GM18526 (cell line): ENCODE results near the gene COA7.

Experiments used
- POLR2A ChIP-seq: IDR thresholded peaks from 3 replicates; pipeline ENCODE4 v1.6.1; 2011; ENCODE audit not compliant: insufficient read length; ENCODE audit errors: extremely low read depth

Gene COA7

DNA sequence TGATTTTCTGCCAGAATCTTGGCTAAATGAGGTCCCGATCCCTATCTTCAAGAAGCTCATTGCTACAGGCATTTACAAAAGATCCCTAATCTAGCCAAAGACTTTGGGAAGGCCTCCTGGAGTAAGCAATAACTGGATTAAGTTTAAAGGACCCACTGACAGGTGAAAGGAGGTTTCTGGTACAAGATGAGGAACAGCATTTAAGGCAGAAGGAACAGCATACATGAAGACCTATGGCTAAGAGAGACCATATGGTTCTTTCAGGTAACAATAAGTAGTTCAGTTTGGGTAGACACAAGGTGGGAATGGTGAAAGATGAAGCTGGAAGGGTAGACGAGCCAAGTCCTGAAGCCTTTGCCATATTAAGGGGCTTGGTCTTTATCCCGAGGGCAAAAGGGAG is 37.3 kb downstream of the COA7 start:
- no peak for TF ChIP-seq POLR2A

GRCh38 chr1:52659851-52660596 is 38.1 kb downstream of the COA7 start:
- no peak for TF ChIP-seq POLR2A

DNA sequence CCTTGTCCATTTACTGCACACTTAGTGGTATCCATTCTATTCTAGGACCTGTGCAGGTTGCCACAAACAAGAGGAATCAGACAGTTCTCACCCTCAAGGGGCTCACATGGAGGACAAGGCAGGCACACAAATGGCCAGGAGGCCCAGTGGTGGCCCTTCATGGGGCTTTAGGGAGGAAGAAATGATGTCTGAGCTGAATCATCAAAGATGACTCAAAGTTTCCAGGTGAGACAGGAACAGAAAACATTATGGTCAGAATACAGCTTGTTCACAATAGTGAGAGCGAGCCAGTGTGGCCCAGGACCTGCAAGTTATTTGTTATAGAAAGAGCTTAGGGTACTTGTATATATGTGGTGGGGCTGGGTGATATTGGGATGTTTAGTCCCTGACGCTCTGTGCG is 38.8 kb downstream of the COA7 start:
- TF ChIP-seq POLR2A, result no peak

DNA sequence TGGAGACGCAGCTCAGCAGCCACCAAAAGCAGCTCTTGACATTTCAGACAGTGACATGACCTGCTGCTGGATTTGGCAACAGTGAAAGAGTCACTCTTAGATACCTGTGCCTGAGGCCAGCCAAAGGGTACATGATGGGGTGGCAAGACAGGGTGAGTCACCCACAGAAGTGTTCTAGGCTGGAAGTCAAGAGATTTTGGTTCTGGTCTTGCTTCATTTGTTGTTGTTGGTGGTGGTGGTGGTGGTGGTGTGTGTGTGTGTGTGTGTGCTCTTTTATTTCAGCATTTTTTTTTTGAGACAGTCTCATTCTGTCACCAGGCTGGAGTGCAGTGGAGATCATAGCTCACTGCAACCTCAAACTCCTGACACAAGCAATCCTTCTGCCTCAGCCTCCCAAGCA is 39.4 kb downstream of the COA7 start:
- no peak for TF ChIP-seq POLR2A

DNA sequence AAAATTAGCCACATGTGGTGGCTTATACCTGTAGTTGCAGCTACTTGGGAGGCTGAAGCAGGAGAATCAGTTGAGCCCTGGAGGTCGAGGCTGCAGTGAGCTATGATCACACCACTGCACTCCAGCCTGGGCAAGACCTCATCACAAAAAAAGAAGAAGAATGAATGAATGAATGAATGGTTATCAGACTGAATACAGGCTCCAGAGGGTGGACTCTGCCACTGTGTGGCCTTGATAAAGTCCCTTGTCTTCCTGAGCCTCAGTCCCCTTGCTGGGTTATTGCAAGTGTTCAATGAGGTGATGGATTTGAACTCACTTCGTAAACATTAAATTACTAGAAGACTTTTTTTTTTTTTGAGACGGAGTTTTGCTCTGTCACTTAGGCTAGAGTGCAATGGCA is 40.4 kb downstream of the COA7 start:
- TF ChIP-seq POLR2A, result no peak

DNA sequence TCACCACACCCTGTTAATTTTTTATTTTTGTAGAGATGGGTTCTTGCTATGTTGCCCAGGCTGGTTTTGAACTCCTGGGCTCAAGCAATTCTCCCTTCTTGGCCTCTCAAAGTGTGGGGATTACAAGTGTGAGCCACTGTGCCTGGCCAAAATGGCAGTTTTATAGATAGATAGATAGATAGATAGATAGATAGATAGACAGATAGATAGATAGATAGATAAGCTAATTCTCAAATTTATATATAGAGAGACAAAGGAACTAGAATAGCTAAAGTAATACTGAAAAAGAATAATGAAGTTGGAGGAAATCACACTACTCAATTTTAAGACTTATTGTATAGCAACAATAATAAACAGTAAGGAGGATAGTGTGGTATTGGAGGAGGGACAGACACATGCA is 44.1 kb downstream of the COA7 start:
- no peak for TF ChIP-seq POLR2A

DNA sequence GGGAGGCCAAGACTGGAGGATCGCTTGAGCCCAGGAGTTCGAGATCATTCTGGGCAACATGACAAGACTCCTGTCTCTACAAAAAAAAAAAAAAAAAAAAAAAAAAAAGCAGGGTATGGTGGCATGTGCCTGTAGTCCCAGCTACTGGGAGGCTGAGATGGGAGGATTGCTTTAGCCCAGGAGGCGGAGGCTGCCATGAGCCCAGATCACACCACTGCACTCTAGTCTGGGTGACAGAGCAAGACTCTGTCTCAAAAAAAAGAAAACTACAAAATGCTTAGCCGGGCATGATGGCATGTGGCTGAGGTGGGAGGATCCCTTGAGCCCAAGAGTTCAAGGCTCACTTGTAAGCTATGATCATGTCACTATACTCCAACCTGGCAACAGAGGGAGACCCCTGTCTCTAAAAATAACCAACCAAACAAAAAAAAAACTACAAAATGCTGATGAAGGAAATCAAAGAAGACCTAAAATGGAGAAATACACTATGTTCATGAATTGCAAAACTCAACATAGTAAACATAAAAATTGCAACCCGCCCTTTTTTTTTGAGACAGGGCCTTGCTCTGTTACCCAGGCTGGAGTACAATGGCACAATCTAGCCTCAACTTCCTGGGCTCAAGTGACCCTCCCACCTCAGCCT is 44.8 kb downstream of the COA7 start:
- TF ChIP-seq POLR2A, result no peak

GRCh38 chr1:52651904-52652303 is 46.2 kb downstream of the COA7 start:
- no peak for TF ChIP-seq POLR2A

DNA sequence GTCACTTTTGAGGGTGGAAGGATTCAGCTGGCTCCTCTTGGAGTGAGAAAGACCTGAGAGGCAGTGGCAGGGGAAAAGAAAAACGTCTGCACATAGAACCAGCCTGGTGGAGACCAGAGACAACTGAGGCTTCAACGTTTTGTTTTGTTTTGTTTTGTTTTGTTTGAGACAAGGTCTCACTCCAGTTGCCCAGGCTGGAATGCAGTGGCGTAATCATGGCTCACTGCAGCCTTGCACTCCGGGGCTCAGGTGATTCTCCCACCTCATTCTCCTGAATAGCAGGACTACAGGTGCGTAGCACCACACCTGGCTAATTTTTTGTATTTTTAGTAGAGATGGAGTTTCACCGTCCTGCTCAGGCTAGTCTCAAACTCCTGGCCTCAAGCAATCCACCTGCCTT is 52.9 kb downstream of the COA7 start:
- TF ChIP-seq POLR2A, result no peak

DNA sequence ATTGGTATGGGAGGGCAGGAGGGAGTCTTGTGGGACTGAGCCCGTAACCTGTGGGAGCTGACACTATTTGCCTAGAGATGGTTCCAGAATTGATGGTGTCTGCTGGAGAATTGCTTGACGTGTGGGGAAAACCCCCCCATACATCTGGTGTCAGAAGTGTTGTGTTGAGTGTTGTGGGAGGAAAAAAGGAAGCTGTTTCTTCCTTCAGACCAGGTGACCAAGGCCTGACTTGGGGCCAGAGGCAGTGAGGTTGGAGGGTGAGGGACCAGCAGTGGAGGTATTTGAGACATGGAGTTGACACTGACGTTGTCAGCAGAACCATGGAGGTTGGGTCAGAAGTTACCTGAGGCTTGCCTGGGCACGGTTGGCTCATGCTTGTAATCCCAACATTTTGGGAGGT is 56.8 kb downstream of the COA7 start:
- no peak for TF ChIP-seq POLR2A

GRCh38 chr1:52640697-52641096 is 57.5 kb downstream of the COA7 start:
- TF ChIP-seq POLR2A, result no peak

DNA sequence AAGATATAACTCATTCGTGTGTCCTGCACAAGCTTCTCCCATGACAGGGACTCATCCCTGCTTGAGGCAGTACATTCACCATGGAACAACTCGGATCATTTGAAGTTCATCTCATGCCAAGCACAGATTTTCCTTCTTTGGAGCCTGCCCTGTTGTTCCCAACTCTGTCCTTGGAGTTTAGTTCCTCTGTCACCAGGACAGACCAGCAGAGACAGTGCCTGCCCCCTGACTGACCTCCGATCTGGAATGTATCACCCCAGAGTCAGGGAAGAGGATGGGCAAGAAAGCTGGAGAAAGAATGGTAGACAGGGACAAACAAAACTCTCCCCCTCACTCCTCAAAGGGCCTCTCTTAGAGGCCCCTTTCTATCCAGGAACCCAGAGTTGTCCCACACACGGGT is 60.2 kb downstream of the COA7 start:
- TF ChIP-seq POLR2A, result no peak

DNA sequence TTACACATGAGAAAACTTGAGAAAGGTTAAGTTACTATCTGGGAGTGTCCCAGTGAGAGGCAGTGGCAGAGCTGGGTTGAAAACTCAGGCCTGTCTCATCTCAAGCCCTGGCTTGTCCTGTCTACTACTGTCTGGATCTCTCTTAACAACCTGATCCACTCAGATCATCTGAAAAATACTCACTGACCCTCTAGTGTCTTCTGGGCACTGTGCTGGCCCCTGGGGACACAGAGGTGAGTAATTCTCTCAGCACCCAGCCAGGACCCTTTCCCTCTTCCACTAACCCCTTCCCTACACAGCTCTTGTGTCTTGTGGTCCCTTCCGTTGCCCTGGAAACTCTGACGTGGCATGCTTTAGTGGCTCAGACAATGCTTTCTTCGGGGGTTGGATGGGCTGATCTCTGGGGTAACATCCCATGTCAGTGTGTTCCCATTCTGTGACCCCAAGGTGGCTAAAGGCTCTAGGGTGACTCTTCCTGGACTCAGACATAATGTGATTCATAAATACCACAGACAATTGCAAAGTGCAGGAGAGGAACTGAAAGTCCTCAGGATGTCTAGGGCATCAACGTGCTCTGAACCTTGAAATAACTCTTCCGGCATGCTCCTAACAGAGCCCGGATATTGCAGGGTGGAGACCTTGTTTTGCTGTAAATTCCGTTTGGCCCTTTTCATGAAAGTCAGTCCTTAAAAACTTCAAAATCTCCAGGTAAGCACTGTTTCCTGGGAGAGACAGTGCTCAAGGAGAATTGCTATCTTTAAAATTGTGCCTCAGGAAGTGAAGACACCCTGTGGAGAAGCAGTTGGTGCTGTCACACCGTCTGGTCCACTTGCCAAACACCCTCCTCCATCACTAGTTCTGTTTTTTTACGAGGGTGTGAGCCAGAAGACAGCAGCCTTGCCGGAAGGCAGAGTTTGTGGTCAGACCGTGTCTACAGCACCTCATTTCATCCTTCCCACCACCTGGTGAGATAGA is 61.1 kb downstream of the COA7 start:
- TF ChIP-seq POLR2A, result peak; percentile 13

DNA sequence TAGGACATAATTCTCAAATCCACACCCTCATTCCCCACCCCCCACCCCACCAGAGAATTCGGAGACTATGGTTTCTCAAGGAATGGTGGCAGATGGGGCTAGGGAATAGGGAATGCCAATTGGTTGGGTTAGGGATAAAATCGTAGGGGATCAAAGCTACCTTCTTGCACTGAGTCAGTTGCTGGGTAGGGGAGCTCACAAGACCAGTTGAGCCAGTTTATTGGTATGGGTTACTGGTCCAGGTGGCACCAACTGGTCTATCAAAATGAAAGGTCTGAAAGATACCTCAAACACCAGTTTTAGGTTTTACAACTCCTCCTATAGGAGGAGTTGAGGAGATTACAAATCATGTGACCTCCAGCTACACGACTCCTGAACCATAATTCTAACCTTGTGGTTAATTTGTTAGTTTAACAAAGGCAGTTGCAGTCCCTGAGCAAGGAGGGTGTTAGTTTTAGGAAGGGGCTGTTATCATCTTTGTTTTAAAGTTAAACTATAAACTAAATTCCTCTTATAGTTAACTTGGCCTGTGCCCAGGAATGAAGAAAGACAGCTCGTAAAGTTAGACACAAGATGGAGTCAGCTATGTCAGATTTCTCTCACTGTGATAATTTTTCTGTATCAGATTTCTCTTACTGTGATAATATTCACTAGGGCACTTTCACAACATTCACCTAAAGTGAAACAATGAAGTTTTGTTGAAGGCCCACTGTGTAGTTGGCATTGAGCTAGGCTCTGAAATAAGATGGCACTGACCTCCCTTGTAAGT is 62.6 kb downstream of the COA7 start:
- no peak for TF ChIP-seq POLR2A
